C4-2B (cell line): Measurements from ENCODE around the gene LYG1.

Source experiments
- H3K27ac ChIP-seq: fragments of 450-650 bp; 2 replicates; pipeline ENCODE4 v1.5.1; 2017
- CTCF ChIP-seq: fragments of 450-650 bp; conservative IDR thresholded peaks from 2 replicates; pipeline ENCODE4 v1.5.1; 2017; ENCODE audit warnings: mild to moderate bottlenecking
- ZFX ChIP-seq: fragments of 450-650 bp; IDR thresholded peaks from 2 replicates; pipeline ENCODE4 v1.6.1; 2017

The LYG1 gene

GRCh38 chr2:99259465-99259864, 41.5 kb downstream of the LYG1 start:
- no peak for TF ChIP-seq ZFX
- TF ChIP-seq CTCF: no peak
- no peak overlapping the region for H3K27ac ChIP-seq

GRCh38 chr2:99256677-99257076, 44.3 kb downstream of the LYG1 start:
- no peak for TF ChIP-seq ZFX
- no peak for TF ChIP-seq CTCF
- no peak overlapping the region for H3K27ac ChIP-seq

- no peak within 1 kb of the TSS for H3K27ac ChIP-seq
- no peak for TF ChIP-seq CTCF
Measured at GRCh38 chr2:99255491-99256318, 45.3 kb downstream of the LYG1 start, which contains the start of gene LYG2. Gene LYG2, minus strand, starts transcription at chr2:99255666. Its CDS starts 1,406 bp downstream, at chr2:99254260.

- no peak overlapping the region for H3K27ac ChIP-seq
- no peak for TF ChIP-seq ZFX
- TF ChIP-seq CTCF: no peak
Measured at GRCh38 chr2:99249951-99250350, 51.0 kb downstream of the LYG1 start.

GRCh38 chr2:99242151-99242550, 58.8 kb downstream of the LYG1 start:
- H3K27ac ChIP-seq: no peak overlapping the region
- no peak for TF ChIP-seq ZFX
- TF ChIP-seq CTCF: no peak

- no peak overlapping the region for H3K27ac ChIP-seq
- TF ChIP-seq ZFX (no peak), CTCF (no peak)
Measured at GRCh38 chr2:99240431-99240830, 60.6 kb downstream of the LYG1 start.

GRCh38 chr2:99238599-99238998, 62.4 kb downstream of the LYG1 start:
- TF ChIP-seq ZFX: no peak
- TF ChIP-seq CTCF: no peak
- H3K27ac ChIP-seq: no peak overlapping the region
